ENCODE measurements around the gene MED27. TPM values are rescaled to one million over a fixed set of nuclear protein-coding genes. Genes with fewer than 3 reads are reported as not detected.

The MED27 gene
- total and polyA plus RNA-seq, 2 experiments from 2014 or later: 21.4 to 41.1 TPM

DNA sequence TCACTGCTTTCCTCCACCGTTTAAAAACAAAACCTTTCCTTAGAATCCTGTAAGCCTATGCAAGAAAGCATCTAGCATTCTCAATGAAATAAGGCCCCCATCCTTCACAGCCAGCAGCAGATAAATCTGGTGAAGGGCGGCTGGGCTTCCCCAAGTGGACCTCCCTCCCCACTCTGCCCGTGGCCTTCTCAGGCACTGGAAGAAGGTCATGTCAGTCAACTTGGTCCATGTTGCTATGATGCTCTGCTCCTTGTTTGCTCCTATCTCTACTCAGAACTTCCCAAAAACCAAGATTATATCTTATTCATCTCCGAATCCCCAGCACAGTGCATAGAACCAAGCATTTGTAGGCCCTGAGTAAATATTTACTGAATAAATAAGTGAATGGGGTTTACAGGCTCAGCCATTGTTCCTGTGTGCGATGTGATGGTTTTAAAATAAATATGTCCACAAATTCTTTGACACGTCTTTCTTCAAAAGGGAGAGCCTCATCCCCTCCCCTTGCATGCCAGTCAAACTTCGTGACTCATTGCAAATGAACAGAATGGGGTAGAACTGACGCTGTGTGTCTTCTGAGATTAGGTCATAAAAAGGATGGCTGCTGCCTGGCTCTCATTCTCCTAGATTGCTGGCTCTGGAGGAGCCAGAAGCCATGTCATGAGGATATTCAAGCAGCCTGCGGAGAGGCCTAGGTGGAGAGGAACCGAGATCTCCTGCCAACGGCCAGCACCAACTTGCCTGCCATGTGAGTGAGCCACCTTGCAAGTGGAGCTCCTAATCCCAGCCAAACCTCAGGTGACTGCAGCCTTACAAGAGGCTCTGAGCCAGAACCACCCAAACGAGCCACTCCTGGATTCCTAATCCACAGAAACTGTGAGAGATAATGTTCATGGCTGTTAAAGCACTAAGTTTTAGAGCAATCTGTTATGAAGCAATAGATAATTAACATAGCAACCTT, 70.5 kb downstream of the MED27 start:
- Histone ChIP-seq H3K27me3 (replicated peaks; ENCODE audit: insufficient read depth) (no peaks in the 10 kb centered on the region), H3K4me3 (no peak overlapping the region), H3K27ac (no peak overlapping the region), H4K20me1 (ENCODE audit: insufficient read depth) (no peaks in the 10 kb centered on the region), H3F3A (ENCODE audit: insufficient read depth) (0 out of 2 replicates have a peak, but pooled peaks cover 7% of the 10 kb centered on the region), H3K4me1 (ENCODE audit: insufficient read depth) (peaks cover 19% of the 10 kb centered on the region), H3K9me2 (ENCODE audit: insufficient read depth) (no peaks in the 10 kb centered on the region; the same call in 1 of the 2 replicates), H3K36me3 (ENCODE audit: low read depth) (no peaks in the 10 kb centered on the region), H3K79me2 (ENCODE audit: insufficient read depth) (peaks cover 31% of the 10 kb centered on the region), H3K9ac (no peak overlapping the region), H3K4me2 (ENCODE audit: unreplicated experiment) (peak overlapping the region; percentile 21), H2AFZ (no peak overlapping the region), H3K9me3 (ENCODE audit: low read depth) (no peaks in the 10 kb centered on the region)
- TF ChIP-seq EZH2 (IDR thresholded peaks at IDR 0.05; ENCODE audit: insufficient read depth, poor library complexity, severe bottlenecking) (no peak), EZH2phosphoT487 (IDR thresholded peaks at IDR 0.05; ENCODE audit: insufficient read depth, low read depth) (no peak)
- DNase-seq: no peak
- WGBS, 2 experiments (ENCODE audit: low coverage in 1 of 2, low lambda C conversion rate in 2 of 2, missing lambda C conversion rate in 2 of 2): 90 to 91% methylated on average over 12 of the region's 12 CpGs
- in situ Hi-C loops (cut with MboI): loop anchor here (10.0 kb wide), 1 partner anchor 216 kb away; no protein-coding TSS in a partner anchor

DNA sequence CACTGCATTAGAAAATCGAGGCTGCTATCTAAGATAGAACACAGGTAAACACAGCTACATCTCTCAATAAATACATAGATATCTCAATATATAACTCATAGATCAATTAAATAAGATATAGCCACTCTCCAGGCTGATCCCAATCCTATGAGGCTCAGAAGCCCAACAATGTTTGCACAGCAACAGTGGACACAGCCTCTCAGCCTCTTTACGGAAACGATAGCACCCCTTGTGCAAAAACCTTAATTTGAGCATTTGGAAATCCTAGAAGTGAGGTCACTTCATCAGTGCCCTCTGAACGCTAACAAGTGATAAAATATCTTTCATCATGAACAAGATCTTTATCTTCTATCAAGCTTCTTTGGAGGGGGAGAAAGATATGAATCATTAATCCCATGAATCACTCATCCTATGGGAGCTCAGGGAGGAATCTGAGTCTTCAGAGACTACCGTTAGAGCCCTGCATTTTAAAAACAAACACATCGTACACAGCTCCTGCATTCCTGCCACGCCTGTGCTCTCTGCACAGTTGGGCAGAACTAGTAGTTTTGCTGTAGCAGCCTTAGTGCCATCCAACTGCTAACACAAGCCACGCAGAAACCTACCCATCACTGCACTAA, 71.4 kb downstream of the MED27 start:
- H4K20me1 ChIP-seq (ENCODE audit: insufficient read depth): no peaks in the 10 kb centered on the region
- peak; percentile 60 for DNase-seq

DNA sequence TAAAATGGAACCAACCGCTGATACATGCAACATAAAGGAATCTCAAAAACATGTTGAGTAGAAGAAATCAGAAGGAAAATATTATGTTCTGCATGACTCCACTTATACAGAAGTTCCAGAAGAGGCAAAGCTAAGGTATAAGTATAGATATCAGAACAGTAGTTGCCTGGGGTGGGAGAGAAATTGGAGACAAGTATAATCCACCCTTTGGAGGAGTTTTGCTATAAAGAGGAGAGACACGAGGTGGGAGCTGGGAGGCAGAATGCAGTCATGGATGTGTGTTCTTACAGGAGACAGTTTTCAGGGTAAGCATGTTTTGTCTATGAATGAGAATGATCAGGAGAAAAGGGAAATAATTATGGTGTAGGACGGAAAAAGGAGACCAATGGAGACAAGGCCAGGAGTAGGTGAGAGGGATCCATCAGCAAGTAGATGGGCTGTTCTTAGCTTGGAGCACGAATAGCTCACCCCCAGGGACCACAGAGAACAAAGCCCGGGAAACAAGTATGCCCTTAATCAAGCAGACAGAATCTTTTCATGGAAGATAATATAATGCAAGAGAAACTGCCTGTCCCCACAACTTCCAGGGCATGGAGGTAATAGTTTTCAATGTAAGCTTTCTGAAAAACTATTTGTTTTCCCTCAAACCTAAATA, 72.2 kb downstream of the MED27 start:
- Histone ChIP-seq H3K4me2 (ENCODE audit: unreplicated experiment) (no peak overlapping the region), H4K20me1 (ENCODE audit: insufficient read depth) (no peaks in the 10 kb centered on the region), H3K36me3 (ENCODE audit: low read depth) (no peaks in the 10 kb centered on the region), H3K9me2 (ENCODE audit: insufficient read depth) (no peaks in the 10 kb centered on the region; the same call in 1 of the 2 replicates), H3K27me3 (replicated peaks; ENCODE audit: insufficient read depth) (no peaks in the 10 kb centered on the region), H3K9ac (no peak overlapping the region), H3K4me1 (ENCODE audit: insufficient read depth) (peaks cover 19% of the 10 kb centered on the region), H3K9me3 (ENCODE audit: low read depth) (no peaks in the 10 kb centered on the region), H3F3A (ENCODE audit: insufficient read depth) (0 out of 2 replicates have a peak, but pooled peaks cover 7% of the 10 kb centered on the region), H3K79me2 (ENCODE audit: insufficient read depth) (peaks cover 38% of the 10 kb centered on the region), H3K27ac (no peak overlapping the region), H2AFZ (no peak overlapping the region), H3K4me3 (no peak overlapping the region)
- WGBS, 2 experiments (ENCODE audit: low coverage in 1 of 2, low lambda C conversion rate in 2 of 2, missing lambda C conversion rate in 2 of 2): 96 to 99% methylated on average over 5 of the region's 5 CpGs
- TF ChIP-seq EZH2 (IDR thresholded peaks at IDR 0.05; ENCODE audit: insufficient read depth, poor library complexity, severe bottlenecking) (no peak), EZH2phosphoT487 (IDR thresholded peaks at IDR 0.05; ENCODE audit: insufficient read depth, low read depth) (no peak)
- in situ Hi-C loops (cut with MboI): loop anchor here (10.0 kb wide), 1 partner anchor 217 kb away; no protein-coding TSS in a partner anchor
- DNase-seq: no peak

More for the DNA sequence above, 71.4 kb downstream of the MED27 start:
- Histone ChIP-seq H3K36me3 (ENCODE audit: low read depth) (no peaks in the 10 kb centered on the region), H3K79me2 (ENCODE audit: insufficient read depth) (peaks cover 38% of the 10 kb centered on the region), H3K27me3 (replicated peaks; ENCODE audit: insufficient read depth) (no peaks in the 10 kb centered on the region), H3K4me2 (ENCODE audit: unreplicated experiment) (peak overlapping the region; percentile 21), H3K9me2 (ENCODE audit: insufficient read depth) (no peaks in the 10 kb centered on the region; the same call in 1 of the 2 replicates), H3F3A (ENCODE audit: insufficient read depth) (0 out of 2 replicates have a peak, but pooled peaks cover 7% of the 10 kb centered on the region), H3K9me3 (ENCODE audit: low read depth) (no peaks in the 10 kb centered on the region), H3K9ac (no peak overlapping the region), H3K4me3 (no peak overlapping the region), H3K4me1 (ENCODE audit: insufficient read depth) (peaks cover 19% of the 10 kb centered on the region), H2AFZ (no peak overlapping the region), H3K27ac (no peak overlapping the region)
- in situ Hi-C loops (cut with MboI): loop anchor here (10.0 kb wide), 1 partner anchor 217 kb away; no protein-coding TSS in a partner anchor
- TF ChIP-seq EZH2phosphoT487 (IDR thresholded peaks at IDR 0.05; ENCODE audit: insufficient read depth, low read depth) (no peak), EZH2 (IDR thresholded peaks at IDR 0.05; ENCODE audit: insufficient read depth, poor library complexity, severe bottlenecking) (no peak)
- WGBS, 2 experiments (ENCODE audit: low coverage in 1 of 2, low lambda C conversion rate in 2 of 2, missing lambda C conversion rate in 2 of 2): 55% methylated on average over 8 of the region's 8 CpGs
